CD8-positive, alpha-beta memory T cell (primary cell): Measurements from ENCODE around the gene AASDH. TPM values are rescaled to one million over a fixed set of nuclear protein-coding genes. Genes with fewer than 3 reads are reported as not detected.

Source experiments
- CTCF ChIA-PET: fragments of 350-600 bp; sonication (Branson Sonifier 250); formaldehyde crosslinking; loops from one replicate; lab custom pipeline; 2021; ENCODE audit warnings: antibody characterized with exemption; lab: Charles Lee
- POLR2A ChIA-PET: fragments of 350-600 bp; sonication (Branson Sonifier 250); formaldehyde crosslinking; loops from one replicate; lab custom pipeline; 2021; ENCODE audit warnings: antibody characterized with exemption; lab: Charles Lee
- DNase-seq, 5 donors: peaks; one replicate each; pipeline versions ENCODE4 v3.0.0 to v3.0.0-alpha.2; 2020 to 2022; ENCODE audit warnings: mixed read lengths in 1 of 5
- H3K27ac ChIP-seq: one replicate; pipeline ENCODE4 v1.7.0; 2013; ENCODE audit warnings: low read depth, mild to moderate bottlenecking, low read length, moderate library complexity
- H3K27me3 ChIP-seq: 2 replicates; pipeline ENCODE4 v1.7.0; 2013; ENCODE audit warnings: low read length, mild to moderate bottlenecking; ENCODE audit not compliant: insufficient read depth, poor library complexity, severe bottlenecking
- H3K36me3 ChIP-seq: 2 replicates; pipeline ENCODE4 v1.7.0; 2013; ENCODE audit warnings: mild to moderate bottlenecking, low read length, moderate library complexity; ENCODE audit not compliant: insufficient read depth
- H3K4me1 ChIP-seq: 2 replicates; pipeline ENCODE4 v1.7.0; 2013; ENCODE audit warnings: mild to moderate bottlenecking, low read length, moderate library complexity; ENCODE audit not compliant: insufficient read depth
- H3K4me3 ChIP-seq: 2 replicates; pipeline ENCODE4 v1.7.0; 2013; ENCODE audit warnings: mild to moderate bottlenecking, low read length
- H3K9me3 ChIP-seq: 2 replicates; pipeline ENCODE4 v1.7.0; 2013; ENCODE audit warnings: mild to moderate bottlenecking, low read length
- H3K27ac Mint-ChIP-seq, 8 donors: one replicate each; pipeline ENCODE4 v1.8.0; 2020 to 2021; ENCODE audit warnings: mixed read lengths in 8 of 8, mild to moderate bottlenecking in 6 of 8, inconsistent platforms in 3 of 8, moderate library complexity in 3 of 8
- H3K27me3 Mint-ChIP-seq, 2 donors: one replicate each; pipeline ENCODE4 v1.8.0; 2020 to 2021; ENCODE audit warnings: mixed read lengths in 2 of 2, mild to moderate bottlenecking in 1 of 2, moderate library complexity in 1 of 2
- H3K36me3 Mint-ChIP-seq, 3 donors: one replicate each; pipeline ENCODE4 v1.8.0; 2020 to 2021; ENCODE audit warnings: mixed read lengths in 3 of 3, inconsistent platforms in 1 of 3, mild to moderate bottlenecking in 1 of 3
- H3K4me1 Mint-ChIP-seq, 3 donors: one replicate each; pipeline ENCODE4 v1.8.0; 2020 to 2021; ENCODE audit warnings: mixed read lengths in 3 of 3, inconsistent platforms in 1 of 3, mild to moderate bottlenecking in 1 of 3
- H3K4me3 Mint-ChIP-seq, 7 donors: one replicate each; pipeline ENCODE4 v1.8.0; 2020 to 2021; ENCODE audit warnings: mixed read lengths in 7 of 7, mild to moderate bottlenecking in 6 of 7, moderate library complexity in 4 of 7, inconsistent platforms in 2 of 7
- H3K9me3 Mint-ChIP-seq, 5 donors: one replicate each; pipeline ENCODE4 v1.8.0; 2020 to 2022; ENCODE audit warnings: mixed read lengths in 5 of 5, mild to moderate bottlenecking in 3 of 5, moderate library complexity in 2 of 5, inconsistent platforms in 1 of 5
- polyA plus RNA-seq: library from polyadenylated mRNA; unstranded; fragments of 300-500 nt; fragmentation: Illumina TruSeq; gene quantifications from one replicate; pipeline ENCODE4 v1.2.3, GENCODE V29; 2021
- total RNA-seq, 2 experiments: library from RNA; stranded (reverse); gene quantifications; one replicate each; pipeline ENCODE4 v1.2.3, GENCODE V29; 2021

Gene AASDH
- total and polyA plus RNA-seq, 3 experiments from 2014 or later: 8.5 to 21.9 (median 13.0) TPM

DNA sequence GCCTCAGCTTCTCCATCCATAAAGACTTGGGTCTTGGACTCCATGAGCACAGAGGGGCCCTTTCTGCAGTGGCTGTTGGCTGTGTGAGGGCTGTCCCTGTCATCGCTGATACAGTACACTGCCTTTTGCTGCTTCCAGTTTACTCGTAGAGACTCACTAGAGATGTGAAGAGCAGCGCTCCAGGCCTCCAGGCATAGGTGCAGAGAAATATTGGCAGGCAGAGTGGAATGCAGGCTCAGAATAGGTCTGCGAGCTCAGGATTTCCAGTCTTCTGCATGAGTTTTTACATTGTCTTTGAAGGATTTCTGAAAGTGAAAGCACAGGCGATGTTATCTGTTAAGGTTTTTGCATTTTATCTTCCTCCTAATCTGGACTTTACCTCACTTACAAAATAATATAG is 97.4 kb downstream of the AASDH start:
- no peaks in the 10 kb centered on the region for H3K36me3 ChIP-seq
- Mint-ChIP-seq H3K4me3 (peak overlapping the region in 4 of 7 donors; percentile 4 to 70 (median 24)), H3K36me3 (no peaks in the 10 kb centered on the region), H3K27me3 (peaks cover 6 to 17% of the 10 kb centered on the region in 2 donors), H3K27ac (no peak overlapping the region), H3K9me3 (peaks cover 0 to 5% (median 3%) of the 10 kb centered on the region in 5 donors), H3K4me1 (peaks cover 5 to 14% (median 10%) of the 10 kb centered on the region in 3 donors)
- POLR2A ChIA-PET: no interaction called here
- CTCF ChIA-PET: interaction anchor here (1.2 kb wide), 1 partner anchor 10 kb away, joined by 3 read pairs; no protein-coding TSS in a partner anchor
- no peaks in the 10 kb centered on the region for H3K27me3 ChIP-seq
- no peak for DNase-seq
- no peak overlapping the region for H3K27ac ChIP-seq
- no peaks in the 10 kb centered on the region for H3K4me1 ChIP-seq
- H3K9me3 ChIP-seq: no peaks in the 10 kb centered on the region
- no peak overlapping the region for H3K4me3 ChIP-seq

DNA sequence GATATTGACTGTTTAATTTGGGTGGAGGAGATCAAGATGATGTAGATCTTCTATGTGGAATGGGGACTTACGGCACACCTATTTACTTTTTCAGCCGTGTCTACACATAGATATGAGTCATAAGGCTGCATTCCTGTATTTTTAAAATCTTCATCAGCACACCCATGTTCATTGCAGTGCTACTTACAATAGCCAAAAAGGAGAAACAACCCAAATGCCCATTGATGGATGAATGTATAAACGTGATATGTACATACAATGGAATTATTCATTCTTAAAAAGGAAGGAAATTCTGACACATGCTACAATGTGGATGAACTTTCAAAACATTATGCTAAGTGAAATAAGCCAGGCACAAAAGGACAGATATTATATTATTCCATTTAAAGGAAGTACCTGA is 98.6 kb downstream of the AASDH start:
- Mint-ChIP-seq H3K9me3 (peaks cover 0 to 5% (median 3%) of the 10 kb centered on the region in 5 donors), H3K4me3 (no peak overlapping the region), H3K4me1 (peaks cover 5 to 14% (median 10%) of the 10 kb centered on the region in 3 donors), H3K27me3 (peaks cover 8 to 21% of the 10 kb centered on the region in 2 donors), H3K36me3 (no peaks in the 10 kb centered on the region), H3K27ac (no peak overlapping the region)
- ChIA-PET CTCF (no interaction called here), POLR2A (no interaction called here)
- Histone ChIP-seq H3K4me1 (no peaks in the 10 kb centered on the region), H3K9me3 (no peaks in the 10 kb centered on the region), H3K4me3 (no peak overlapping the region), H3K27ac (no peak overlapping the region), H3K36me3 (no peaks in the 10 kb centered on the region), H3K27me3 (no peaks in the 10 kb centered on the region)
- DNase-seq: no peak

Other genes starting within 250 kb of the AASDH start
- 10 to 100 TPM; 58.5 to 63.1 TPM for gene PPAT, start 48.1 kb upstream of the AASDH start, total RNA-seq
- gene PPAT, start 48.1 kb upstream of the AASDH start, polyA plus RNA-seq: 14.0 TPM
- 100 to 1,000 TPM; 325 to 337 TPM for gene PAICS, start 48.8 kb upstream of the AASDH start, total RNA-seq
- gene PAICS, start 48.8 kb upstream of the AASDH start, polyA plus RNA-seq: 31.3 TPM
- 100 to 1,000 TPM; 190 to 197 TPM for gene SRP72, start 80.1 kb upstream of the AASDH start, total RNA-seq
- gene SRP72, start 80.1 kb upstream of the AASDH start, polyA plus RNA-seq: 175 TPM
- gene ARL9, start 118.3 kb upstream of the AASDH start, total RNA-seq: under 1 TPM; 0.35 to 0.38 TPM
- not detected for gene ARL9, start 118.3 kb upstream of the AASDH start, polyA plus RNA-seq